Measurements from ENCODE around the gene CFTR. TPM values are rescaled to one million over a fixed set of nuclear protein-coding genes. Genes with fewer than 3 reads are reported as not detected.
"Not testable (repeated sequence)": the region's sequence is repeated elsewhere in the genome, so short reads cannot be mapped to it uniquely, and the experiment has no call there.

CFTR gene
- total RNA-seq = not detected

DNA sequence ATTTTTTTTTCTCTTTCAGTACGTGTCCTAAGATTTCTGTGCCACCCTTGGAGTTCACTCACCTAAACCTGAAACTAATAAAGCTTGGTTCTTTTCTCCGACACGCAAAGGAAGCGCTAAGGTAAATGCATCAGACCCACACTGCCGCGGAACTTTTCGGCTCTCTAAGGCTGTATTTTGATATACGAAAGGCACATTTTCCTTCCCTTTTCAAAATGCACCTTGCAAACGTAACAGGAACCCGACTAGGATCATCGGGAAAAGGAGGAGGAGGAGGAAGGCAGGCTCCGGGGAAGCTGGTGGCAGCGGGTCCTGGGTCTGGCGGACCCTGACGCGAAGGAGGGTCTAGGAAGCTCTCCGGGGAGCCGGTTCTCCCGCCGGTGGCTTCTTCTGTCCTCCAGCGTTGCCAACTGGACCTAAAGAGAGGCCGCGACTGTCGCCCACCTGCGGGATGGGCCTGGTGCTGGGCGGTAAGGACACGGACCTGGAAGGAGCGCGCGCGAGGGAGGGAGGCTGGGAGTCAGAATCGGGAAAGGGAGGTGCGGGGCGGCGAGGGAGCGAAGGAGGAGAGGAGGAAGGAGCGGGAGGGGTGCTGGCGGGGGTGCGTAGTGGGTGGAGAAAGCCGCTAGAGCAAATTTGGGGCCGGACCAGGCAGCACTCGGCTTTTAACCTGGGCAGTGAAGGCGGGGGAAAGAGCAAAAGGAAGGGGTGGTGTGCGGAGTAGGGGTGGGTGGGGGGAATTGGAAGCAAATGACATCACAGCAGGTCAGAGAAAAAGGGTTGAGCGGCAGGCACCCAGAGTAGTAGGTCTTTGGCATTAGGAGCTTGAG, at the start of gene CFTR:
TSS of gene CFTR (plus strand) at position 801 of the 830 bp plus-strand sequence. CDS start 70 bp downstream, outside the sequence.
- Mint-ChIP-seq H3K4me1 (peaks cover 2% of the 10 kb centered on the region), H3K36me3 (no peaks in the 10 kb centered on the region), H3K27me3 (peaks cover 35% of the 10 kb centered on the region), H3K9me3 (peaks cover 1% of the 10 kb centered on the region), H3K4me3 (no peak within 1 kb of the TSS), H3K27ac (no peak within 1 kb of the TSS)
- DNase-seq = no peak

DNA sequence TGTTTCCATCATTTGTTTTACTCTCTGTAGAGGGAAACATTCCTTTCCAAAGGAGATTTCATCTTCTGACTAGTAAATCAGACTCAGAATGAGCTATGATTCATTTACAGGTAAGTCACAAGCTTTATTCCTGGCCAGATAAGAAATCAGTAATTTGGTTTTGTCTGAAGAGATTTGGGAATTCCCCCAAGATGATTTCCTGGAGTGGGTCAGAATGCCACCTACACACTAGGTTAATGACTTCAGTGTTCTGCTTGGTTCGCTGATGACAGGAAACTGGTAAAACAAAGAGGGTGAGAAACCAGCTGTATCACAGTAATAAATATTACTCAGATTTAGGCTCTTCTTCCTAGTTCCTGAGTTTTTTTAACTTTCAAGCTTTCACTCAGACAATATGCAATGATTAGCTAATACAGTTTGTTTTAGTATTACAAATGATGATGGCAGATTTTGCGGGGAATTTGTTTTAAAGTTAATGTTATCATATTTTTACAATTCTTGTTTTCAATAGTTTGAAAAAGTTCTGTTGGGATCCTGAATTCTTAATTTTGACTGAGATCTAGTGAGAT, 44.3 kb upstream of the CFTR start:
- Mint-ChIP-seq H3K27ac (no peak overlapping the region), H3K4me3 (no peak overlapping the region), H3K27me3 (peaks cover 3% of the 10 kb centered on the region), H3K9me3 (no peaks in the 10 kb centered on the region), H3K36me3 (no peaks in the 10 kb centered on the region), H3K4me1 (peaks cover 5% of the 10 kb centered on the region)
- DNase-seq = no peak

- no peak for DNase-seq
- Mint-ChIP-seq H3K27ac (no peak overlapping the region), H3K27me3 (no peaks in the 10 kb centered on the region), H3K4me1 (no peaks in the 10 kb centered on the region), H3K9me3 (peaks cover 9% of the 10 kb centered on the region), H3K36me3 (no peaks in the 10 kb centered on the region), H3K4me3 (no peak overlapping the region)
Observed at GRCh38 chr7:117444646-117445045, 35.2 kb upstream of the CFTR start.

DNA sequence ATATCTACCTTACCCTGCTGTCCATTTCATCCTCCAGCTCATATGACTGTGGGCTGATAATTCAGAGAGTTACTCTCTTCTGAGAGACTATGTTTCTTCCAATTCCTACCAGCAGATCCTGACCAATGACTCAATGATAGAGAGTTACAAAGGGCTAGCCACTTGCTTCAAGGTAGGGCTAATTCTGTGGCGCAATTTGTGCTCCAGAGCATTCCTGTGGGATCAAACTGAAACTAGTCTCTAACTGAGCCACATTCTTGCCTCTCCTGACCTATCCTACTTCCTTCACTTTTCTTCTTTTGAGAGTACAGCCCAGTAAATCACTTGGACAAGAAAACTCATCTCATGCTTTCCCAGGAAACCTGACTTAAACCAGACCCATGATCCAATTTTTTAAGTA, 34.6 kb upstream of the CFTR start:
- H3K9me3 Mint-ChIP-seq = peaks cover 14% of the 10 kb centered on the region
- H3K36me3 Mint-ChIP-seq = no peaks in the 10 kb centered on the region
- H3K4me3 Mint-ChIP-seq = no peak overlapping the region
- DNase-seq = no peak
- H3K4me1 Mint-ChIP-seq = no peaks in the 10 kb centered on the region
- no peaks in the 10 kb centered on the region for H3K27me3 Mint-ChIP-seq
- H3K27ac Mint-ChIP-seq = no peak overlapping the region

- Mint-ChIP-seq H3K4me1 (no peaks in the 10 kb centered on the region), H3K36me3 (no peaks in the 10 kb centered on the region), H3K4me3 (no peak overlapping the region), H3K27me3 (no peaks in the 10 kb centered on the region), H3K27ac (no peak overlapping the region), H3K9me3 (peaks cover 16% of the 10 kb centered on the region)
- DNase-seq = no peak
Observed at GRCh38 chr7:117446220-117446815, 33.5 kb upstream of the CFTR start.

- peaks cover 16% of the 10 kb centered on the region for H3K9me3 Mint-ChIP-seq
- no peaks in the 10 kb centered on the region for H3K4me1 Mint-ChIP-seq
- H3K27ac Mint-ChIP-seq = no peak overlapping the region
- no peak overlapping the region for H3K4me3 Mint-ChIP-seq
- DNase-seq = no peak
- H3K27me3 Mint-ChIP-seq = no peaks in the 10 kb centered on the region
- H3K36me3 Mint-ChIP-seq = no peaks in the 10 kb centered on the region
Observed at GRCh38 chr7:117448655-117449054, 31.2 kb upstream of the CFTR start.

- Mint-ChIP-seq H3K36me3 (no peaks in the 10 kb centered on the region), H3K27ac (no peak overlapping the region), H3K9me3 (no peaks in the 10 kb centered on the region), H3K4me3 (no peak overlapping the region), H3K27me3 (no peaks in the 10 kb centered on the region), H3K4me1 (no peaks in the 10 kb centered on the region)
- no peak for DNase-seq
Observed at GRCh38 chr7:117458977-117459583, 20.7 kb upstream of the CFTR start.

DNA sequence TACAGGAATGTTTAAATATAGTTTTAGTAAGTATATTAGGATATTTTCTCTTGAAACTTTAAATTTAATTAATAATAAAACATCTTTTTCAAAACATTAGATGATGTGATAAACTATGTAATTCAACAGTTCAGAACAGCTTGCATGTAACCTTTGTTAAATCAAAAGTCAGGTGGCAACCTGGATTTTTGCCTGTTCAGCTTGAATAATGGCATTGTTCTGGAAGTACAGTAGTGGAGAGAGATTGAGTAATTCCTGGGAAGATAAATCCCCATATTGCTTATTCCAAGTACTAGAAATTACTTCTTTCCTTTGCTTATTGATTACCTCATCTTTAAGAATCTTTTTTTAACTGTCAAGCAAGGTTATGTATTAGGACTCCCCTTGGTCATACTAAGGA, 20.1 kb upstream of the CFTR start:
- Mint-ChIP-seq H3K27me3 (no peaks in the 10 kb centered on the region), H3K27ac (no peak overlapping the region), H3K9me3 (no peaks in the 10 kb centered on the region), H3K4me1 (no peaks in the 10 kb centered on the region), H3K36me3 (no peaks in the 10 kb centered on the region), H3K4me3 (no peak overlapping the region)
- no peak for DNase-seq

DNA sequence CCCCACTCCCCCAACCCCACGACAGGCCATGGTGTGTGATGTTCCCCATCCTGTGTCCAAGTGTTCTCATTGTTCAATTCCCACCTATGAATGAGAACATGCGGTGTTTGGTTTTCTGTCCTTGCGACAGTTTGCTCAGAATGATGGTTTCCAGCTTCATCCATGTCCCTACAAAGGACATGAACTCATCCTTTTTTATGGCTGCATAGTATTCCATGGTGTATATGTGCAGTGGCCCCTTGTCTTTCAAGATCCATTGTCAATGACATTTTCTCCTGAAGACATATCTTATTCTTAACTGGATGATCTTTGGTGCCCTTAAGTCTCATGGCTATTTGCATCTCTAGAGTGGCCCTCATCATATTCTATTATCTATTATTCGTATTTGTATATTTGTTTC, 19.0 kb upstream of the CFTR start:
- not testable (repeated sequence) for H3K36me3 Mint-ChIP-seq, H3K4me1 Mint-ChIP-seq, H3K9me3 Mint-ChIP-seq

GRCh38 chr7:117468174-117468573, 11.7 kb upstream of the CFTR start:
- no peaks in the 10 kb centered on the region for H3K27me3 Mint-ChIP-seq
- no peaks in the 10 kb centered on the region for H3K9me3 Mint-ChIP-seq
- H3K36me3 Mint-ChIP-seq = no peaks in the 10 kb centered on the region
- H3K27ac Mint-ChIP-seq = no peak overlapping the region
- no peaks in the 10 kb centered on the region for H3K4me1 Mint-ChIP-seq
- no peak for DNase-seq
- no peak overlapping the region for H3K4me3 Mint-ChIP-seq

More for the DNA sequence above, 19.0 kb upstream of the CFTR start:
- not testable (repeated sequence) for H3K27ac Mint-ChIP-seq, H3K4me3 Mint-ChIP-seq, DNase-seq, H3K27me3 Mint-ChIP-seq

GRCh38 chr7:117470777-117471176, 9.0 kb upstream of the CFTR start:
- Mint-ChIP-seq H3K36me3 (no peaks in the 10 kb centered on the region), H3K4me1 (no peaks in the 10 kb centered on the region), H3K4me3 (no peak overlapping the region), H3K27me3 (no peaks in the 10 kb centered on the region), H3K9me3 (no peaks in the 10 kb centered on the region), H3K27ac (no peak overlapping the region)
- no peak for DNase-seq

DNA sequence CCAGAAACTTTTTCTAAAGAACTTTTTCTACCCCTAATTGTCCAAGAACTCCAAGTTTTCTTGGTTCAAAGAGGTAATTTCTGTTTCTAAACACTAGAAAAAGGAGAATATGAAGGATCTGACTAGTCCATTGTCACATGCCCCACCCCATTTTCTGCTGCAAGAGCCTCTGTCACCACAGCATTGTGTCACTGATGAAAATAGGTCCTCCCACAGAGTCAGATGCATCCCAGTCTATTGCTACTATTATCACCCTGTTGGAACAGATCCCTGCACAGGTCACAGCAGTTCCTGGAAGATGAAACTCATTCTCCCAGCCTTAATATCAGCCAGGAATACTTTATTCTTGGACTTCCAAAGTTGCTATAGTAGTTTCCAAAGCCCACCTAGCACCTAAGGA, 7.5 kb upstream of the CFTR start:
- Mint-ChIP-seq H3K27me3 (no peaks in the 10 kb centered on the region), H3K4me1 (no peaks in the 10 kb centered on the region), H3K9me3 (no peaks in the 10 kb centered on the region), H3K4me3 (no peak overlapping the region), H3K27ac (no peak overlapping the region), H3K36me3 (no peaks in the 10 kb centered on the region)
- DNase-seq = no peak

GRCh38 chr7:117476557-117477215, 3.1 kb upstream of the CFTR start:
- no peak overlapping the region for H3K4me3 Mint-ChIP-seq
- peaks cover 1% of the 10 kb centered on the region for H3K9me3 Mint-ChIP-seq
- no peak for DNase-seq
- H3K27ac Mint-ChIP-seq = no peak overlapping the region
- peaks cover 31% of the 10 kb centered on the region for H3K27me3 Mint-ChIP-seq
- H3K36me3 Mint-ChIP-seq = no peaks in the 10 kb centered on the region
- peaks cover 2% of the 10 kb centered on the region for H3K4me1 Mint-ChIP-seq

- DNase-seq = no peak
- H3K36me3 Mint-ChIP-seq = no peaks in the 10 kb centered on the region
- no peak overlapping the region for H3K27ac Mint-ChIP-seq
- H3K4me1 Mint-ChIP-seq = peaks cover 2% of the 10 kb centered on the region
- H3K27me3 Mint-ChIP-seq = peaks cover 35% of the 10 kb centered on the region
- H3K4me3 Mint-ChIP-seq = no peak overlapping the region
- peaks cover 1% of the 10 kb centered on the region for H3K9me3 Mint-ChIP-seq
Observed at GRCh38 chr7:117478836-117479224, 995 bp upstream of the CFTR start.

GRCh38 chr7:117480055-117480362, 184 bp downstream of the CFTR start:
- Mint-ChIP-seq H3K4me3 (no peak overlapping the region), H3K27me3 (peaks cover 35% of the 10 kb centered on the region), H3K27ac (no peak overlapping the region), H3K4me1 (peaks cover 2% of the 10 kb centered on the region), H3K9me3 (peaks cover 1% of the 10 kb centered on the region), H3K36me3 (no peaks in the 10 kb centered on the region)
- no peak for DNase-seq
